EH (cell line): ENCODE data around the gene FMN1.

ENCODE experiments used
- DNase-seq: peaks from one replicate; pipeline ENCODE4 v3.0.0-alpha.2; 2015; ENCODE audit warnings: low read depth

The FMN1 gene

DNA sequence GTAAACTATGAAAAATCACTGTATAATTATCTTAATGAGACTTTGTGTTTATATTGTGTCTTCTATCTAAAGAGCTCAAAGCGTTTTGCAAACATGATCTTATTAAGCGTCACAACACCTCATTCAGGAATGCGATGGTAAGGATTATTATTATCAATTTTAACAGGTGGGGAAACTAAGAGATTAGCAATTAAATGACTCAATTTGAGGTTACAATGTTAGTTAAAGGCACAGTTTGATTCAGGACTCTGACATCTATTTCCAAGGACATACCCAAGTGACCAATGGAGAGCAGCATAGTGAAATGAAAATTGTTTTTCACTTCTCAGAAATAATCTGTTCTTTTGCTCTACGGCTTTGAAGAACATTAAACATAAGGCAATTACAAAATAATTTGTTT lies 74.6 kb downstream of the FMN1 start:
- no peak for DNase-seq

DNA sequence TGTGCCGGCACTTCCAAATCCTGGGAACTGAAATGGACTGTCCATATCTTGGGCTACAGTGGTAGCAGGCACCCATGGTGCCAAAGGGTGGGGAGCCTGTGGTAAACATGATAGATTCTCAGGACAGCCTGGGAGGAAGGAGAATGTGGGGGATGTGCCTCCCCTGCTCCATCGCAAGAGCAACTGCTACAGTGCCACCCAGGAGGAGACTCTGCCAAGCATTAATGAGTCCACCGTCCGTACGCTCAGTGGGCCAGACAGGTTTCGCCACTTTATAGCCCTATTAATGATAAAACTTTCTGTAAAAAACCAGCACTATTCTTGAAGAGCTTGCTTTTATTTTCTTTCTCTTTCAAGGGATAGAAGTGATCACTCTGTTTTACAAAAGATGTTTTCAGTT lies 75.2 kb downstream of the FMN1 start:
- DNase-seq, result no peak

DNA sequence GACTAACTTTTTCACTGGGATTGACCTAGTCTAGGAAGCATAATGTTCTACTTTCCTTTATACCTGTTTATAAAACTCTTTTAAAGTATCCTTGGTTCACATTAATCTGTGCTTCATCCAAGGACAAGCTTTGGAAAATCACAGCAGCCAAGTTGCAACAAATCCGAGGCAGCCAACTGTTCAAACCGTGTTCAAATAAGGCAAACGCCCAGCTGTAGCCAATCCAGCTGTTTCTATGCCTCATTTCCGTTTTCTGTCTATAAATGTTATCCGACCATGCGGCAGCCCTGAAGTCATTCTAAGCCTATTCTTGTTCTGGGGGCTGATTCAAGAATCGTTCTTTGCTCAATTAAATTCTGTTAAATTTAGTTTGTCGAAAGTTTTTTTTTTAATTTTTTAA lies 78.3 kb downstream of the FMN1 start:
- no peak for DNase-seq

DNA sequence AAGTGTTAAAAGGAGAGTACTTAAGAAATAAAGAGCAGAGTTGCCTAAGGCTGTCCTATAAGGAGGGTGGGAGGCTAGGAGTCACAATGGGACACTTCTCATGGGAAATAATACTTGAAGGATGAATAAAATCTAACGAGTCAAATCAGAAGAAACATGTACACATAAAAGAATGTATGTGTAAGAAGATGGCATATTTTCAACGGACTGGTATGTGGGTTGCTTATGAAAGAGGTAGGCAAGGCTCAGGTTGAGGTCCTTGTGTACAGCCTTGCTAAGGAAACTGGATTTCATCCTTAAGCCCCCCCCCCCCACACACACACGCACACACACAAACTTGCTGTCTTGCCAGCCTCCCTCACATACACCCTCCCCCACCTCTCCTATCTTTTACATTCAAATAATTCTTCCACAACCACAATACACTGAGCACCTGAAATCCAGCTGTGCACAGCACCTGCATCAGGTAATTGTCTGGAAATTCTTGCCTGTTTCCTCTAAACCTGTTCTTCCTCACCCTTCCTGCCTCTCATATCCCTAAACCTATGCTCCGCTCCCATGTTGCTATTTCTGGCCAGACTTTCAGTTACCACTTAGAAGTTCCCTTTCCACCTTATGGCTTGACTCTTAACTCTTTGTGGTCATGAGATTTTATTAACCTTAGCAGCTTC lies 79.2 kb downstream of the FMN1 start:
- DNase-seq, result no peak

DNA sequence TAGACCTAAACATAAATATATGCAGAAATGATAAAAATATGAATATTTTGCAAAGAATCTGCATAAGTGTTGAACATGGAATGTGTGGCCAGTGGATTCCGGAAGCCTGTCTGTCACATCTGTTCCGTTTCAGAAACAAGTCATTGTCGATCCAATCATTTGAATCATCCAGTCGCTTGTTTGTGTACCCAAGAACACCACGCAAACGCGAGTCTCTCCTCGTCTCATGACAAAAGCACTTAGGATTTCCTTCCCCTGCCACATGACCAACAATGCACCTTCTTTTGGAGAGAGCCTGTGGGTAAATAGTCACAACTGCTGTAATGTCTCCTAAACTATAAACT lies 80.2 kb downstream of the FMN1 start:
- DNase-seq, result no peak

DNA sequence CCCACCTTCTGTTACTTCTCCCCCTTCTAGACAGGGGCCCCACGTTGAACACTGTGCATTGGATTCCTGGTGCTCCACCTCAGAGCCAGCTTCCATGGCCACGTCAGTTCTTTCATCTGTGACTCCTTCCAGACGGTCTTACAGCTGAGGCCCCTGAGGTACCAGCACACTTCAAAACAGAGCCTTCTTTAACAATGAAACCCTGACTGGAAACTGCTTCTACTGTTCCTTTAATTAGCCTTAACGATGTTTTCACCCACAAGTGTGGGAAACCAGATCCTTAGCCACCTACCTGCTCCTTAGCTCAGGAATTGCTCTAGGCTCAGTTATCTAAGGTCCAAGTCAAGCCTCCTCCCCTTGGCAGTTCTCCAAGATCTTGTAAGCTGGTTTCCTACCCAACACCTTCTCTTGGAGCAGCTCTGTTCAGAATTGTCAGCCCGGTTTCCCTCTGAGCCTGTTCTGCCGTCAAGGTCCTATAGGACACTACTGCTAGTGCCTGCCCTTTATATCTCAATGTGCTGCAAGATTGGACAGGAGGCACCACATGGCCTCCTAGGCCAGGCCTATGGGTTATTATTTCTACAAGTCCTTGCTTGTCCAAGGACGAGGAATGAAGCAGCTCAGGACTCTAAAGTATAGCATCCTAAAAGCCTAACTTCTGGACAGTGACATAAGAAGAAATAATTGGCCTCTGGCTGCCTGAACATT lies 80.7 kb downstream of the FMN1 start:
- no peak for DNase-seq

DNA sequence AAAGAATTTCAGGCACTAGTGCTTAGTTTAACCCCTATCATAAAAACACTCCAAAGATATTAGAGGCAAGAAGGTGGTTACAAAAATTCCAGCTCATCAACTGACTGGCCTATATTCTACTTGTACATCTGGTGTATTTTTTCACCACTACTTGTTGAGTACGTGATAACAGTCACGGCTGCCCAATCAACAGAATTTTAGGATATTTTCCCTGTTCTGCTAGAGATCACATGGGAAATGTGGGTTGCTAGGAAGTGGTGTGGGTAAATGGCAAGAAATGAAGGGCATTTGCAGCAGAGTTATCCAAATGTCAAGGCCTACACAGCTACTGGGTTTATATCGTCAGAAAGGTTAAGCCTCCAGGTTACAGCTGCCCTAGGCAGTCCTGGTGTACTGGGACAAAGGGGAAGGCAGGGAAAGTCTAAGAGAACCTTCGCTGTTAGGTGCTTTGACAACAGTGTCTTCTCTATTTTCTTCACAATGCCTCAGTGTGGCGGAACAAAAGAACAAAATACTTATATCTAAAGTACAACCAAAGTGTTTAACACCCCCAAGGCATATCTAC lies 81.9 kb downstream of the FMN1 start:
- no peak for DNase-seq

DNA sequence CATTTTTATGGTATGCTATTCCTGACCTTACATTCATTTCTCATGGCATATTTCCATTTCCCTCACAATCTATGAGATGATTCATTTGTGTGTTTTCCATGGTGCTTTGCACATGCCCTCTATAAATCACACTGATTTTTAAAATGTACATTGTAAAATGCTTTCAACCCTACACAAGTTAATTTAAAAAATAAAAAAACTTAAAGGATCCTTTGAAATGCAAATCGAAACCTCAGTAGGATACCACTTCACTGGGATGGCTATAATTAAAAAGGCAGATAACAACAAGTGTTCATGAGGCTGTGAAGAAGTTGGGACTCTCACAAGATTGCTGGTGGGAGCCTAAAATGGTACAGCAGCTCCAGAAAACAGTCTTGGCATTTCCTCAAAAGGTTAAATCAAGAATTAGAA lies 83.5 kb downstream of the FMN1 start:
- peak; percentile 68 for DNase-seq

DNA sequence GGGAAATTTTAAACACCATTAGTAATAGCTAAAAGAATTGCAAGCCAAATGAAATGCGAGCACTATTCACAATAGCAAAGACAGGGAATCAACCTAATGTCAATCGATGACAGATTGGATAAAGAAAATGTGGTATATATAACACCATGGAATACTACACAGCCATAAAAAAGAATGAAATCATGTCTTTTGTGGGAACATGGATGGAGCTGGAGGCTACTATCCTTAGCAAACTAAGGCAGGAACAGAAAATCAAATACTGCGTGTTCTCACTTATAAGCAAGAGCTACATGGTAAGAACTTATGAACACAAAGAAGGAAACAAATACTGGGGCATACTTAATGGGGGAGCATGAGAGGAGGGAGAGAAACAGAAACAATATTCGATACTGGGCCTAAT lies 85.2 kb downstream of the FMN1 start:
- no peak for DNase-seq

DNA sequence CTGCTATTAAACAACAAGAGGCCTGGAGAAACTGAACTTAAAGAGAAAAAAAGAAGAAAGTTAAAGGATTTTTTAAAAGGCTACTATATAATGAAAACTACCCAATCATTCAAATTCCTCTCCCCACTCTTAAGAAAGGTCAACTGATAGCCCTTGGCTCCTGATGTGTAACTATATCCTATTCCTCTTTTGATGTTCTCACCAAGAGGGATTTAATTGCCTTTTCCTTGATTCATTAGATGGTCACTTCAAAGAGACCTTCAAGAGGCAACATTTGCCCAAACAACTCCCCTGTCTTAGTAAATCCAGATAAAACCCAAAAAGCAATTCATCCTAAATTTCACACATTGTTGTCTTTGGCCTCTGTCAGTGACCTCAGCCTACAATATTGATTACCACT lies 86.0 kb downstream of the FMN1 start:
- DNase-seq, result no peak

DNA sequence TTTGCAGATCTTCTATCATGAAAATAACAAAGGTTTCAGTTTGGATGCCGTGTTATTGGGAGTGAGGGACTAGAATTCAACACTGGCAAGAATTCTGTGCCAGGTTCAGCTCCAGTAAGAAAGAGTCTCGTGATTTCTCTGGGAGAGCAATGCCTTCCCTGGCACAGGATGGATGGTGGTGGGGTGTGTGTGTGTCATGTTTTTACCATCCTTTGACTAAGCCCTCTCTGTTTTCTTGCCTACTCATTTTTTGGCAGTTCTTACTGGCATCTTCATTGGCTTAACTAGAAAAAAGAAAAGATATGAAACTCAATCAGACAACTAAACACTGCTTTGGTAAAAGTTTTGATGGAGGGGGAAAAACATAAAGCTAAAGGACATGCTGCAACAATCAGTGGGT lies 86.6 kb downstream of the FMN1 start:
- DNase-seq, result peak; percentile 61

DNA sequence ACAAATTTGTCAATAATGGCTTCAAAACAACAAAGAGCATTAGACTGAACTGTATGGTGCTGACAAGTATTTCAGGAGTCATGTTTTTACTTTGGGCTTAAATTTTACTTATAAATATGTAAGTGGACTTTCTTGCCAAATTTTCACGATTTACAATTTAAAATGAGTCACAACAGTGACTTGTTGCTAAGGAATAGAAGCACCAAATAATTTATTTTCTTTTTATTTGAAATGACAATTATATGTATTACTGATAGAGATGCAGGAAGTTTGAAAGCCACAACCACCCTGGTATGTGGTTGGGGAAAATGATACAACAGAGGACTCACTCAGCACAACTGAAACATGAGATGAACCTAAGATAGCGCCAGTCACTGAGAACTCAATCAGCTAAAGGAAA lies 90.3 kb downstream of the FMN1 start:
- DNase-seq, result peak; percentile 94

DNA sequence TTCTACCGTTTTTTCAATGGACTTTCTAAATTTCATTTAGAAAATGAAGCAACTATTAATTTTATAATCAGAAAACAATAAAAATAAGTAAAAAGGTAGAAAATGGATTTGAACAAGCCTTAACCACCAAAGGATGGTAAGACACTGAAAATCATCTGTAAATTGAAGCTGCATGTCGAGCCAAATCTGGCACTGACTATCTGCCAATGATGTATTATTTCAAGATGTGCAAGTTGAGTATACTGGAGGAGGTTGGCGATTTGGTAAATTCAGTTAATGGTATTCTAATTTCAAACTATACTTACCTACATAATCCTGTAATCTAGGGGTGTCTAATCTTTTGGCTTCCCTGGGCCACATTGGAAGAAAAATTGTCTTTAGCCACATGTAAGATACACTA lies 93.5 kb downstream of the FMN1 start:
- DNase-seq, result no peak

DNA sequence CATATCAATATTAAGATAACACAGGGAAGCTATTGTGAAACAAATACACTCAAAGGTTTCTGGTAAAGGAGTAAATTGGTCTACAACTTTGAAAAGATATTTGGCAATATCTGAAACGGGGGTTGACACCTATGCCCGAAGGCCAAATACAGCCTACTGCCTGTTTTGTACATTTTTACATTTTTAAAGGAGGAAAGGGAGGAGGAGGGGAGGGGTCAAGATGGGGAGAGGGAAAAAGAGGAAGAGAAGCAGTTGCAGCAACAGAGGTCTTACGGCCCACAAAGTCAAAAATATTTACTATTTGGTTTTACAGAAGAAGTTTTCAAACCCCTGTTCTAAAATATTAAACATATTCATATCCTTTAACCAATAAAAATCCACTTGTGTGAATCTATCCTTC lies 94.2 kb downstream of the FMN1 start:
- no peak for DNase-seq

DNA sequence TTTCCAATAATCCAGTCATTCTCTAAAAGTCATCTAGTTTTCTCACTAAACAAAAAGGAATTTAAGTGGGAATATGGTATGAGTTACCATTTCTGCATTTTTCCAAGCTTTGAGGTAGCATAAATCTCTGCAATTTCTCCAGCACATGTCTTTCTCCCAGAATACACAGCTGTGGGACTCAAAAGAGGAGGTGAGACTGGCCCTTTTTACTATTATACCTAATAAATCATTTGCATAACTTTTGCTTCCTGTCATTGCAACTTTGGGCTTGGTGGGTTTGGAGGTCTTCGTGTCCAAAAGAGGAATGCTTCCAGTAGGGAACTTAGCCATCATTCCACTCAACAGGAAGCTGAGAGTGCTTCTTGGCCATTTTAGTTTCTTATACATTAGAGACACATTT lies 94.8 kb downstream of the FMN1 start:
- DNase-seq, result no peak

DNA sequence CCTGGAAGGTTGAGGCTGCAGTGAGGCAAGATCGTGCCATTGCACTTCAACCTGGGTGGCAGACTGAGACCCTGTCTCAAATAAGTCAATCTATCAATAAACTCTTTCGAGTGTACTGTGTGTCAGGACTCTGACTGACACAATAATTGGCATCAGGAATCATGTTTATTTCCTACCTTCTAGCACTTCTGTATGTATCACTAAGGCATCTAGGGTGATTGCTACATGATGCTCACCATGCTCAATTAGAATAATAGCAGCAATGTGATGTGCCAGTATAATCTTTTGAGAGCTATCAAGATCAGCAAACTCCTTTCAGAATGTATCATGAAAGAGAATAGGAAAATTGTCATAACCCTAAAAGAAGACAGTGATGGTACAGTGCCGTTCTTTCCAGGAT lies 95.3 kb downstream of the FMN1 start:
- DNase-seq, result no peak

DNA sequence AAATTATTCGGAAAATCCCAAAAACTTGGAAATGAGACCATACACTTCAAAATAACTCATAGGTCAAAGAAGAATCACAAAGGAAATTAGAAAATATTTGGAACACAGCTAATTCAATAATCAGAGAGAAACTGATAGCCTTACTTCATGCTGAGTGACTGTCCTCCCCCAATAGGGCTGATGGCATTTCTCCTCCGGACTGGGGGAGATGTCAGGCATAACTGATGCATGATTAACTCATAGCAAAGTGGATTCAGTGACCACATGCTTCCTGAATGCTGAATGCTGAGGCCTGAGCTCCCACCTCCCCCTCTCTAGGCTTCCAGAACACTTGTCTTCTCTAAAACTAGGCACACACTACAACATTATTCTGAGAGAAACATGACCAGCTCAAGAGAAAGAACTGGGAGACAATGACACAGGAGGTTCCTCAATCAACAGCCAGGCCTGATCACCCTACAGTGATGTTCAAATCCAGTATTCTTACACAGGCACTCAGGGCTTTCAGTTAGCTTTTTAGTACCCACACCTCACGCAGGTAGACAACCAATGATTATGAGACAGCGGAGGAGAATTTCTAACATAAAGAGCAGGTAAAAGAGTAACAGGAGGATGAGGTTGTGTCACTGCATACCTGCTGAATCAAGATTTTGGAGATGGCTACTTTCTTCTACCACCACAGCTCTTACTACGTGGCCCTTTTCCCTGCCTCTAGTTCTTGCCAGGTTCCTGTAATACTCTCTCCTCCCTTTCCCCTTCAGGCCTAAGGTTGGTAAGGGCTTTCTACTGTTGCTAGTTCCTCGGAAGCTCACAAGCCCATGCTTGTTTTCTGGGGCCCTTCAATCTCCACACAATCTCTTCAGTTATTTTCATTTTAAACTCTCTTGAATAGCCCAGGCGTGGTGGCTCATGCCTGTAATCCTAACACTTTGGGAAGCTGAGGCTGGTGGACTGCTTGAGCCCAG lies 96.1 kb downstream of the FMN1 start:
- DNase-seq, result peak; percentile 95

DNA sequence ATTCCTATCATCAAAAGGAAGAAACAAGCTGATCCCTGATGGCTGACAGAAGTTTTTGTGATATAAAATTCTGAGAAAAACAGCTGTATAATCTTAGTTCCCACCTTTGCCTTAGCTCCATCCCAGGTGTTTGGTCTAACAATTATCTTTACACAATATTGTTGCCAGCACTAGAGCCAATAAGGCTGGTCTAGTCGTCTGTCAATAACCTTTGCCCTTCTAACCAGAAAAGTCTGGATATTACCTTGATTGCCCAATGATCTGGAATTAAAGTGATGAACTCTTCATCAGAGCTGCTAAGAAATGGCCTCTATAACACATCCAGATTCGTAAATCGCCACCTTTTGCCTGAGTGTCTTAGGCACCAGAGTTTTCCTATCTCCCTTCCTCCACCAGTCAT lies 98.4 kb downstream of the FMN1 start:
- DNase-seq, result no peak

DNA sequence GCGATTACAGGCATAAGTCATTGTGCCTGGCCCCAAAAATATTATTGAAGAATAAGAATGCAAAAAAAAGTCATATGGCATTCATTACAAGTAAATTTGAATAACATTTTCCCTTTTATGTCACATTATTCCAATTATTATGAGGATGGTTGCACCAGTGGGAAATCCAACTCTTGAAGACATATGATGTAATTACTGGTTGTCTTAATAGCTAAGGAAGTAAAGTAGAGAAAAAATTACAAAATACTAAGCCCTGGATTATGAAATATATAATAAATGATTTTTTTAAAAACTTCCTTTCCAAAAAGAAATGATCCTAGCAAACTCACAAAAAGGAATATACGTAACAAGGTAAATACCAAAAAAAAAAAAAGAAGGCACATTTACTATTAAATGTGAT lies 98.9 kb downstream of the FMN1 start:
- DNase-seq, result no peak

DNA sequence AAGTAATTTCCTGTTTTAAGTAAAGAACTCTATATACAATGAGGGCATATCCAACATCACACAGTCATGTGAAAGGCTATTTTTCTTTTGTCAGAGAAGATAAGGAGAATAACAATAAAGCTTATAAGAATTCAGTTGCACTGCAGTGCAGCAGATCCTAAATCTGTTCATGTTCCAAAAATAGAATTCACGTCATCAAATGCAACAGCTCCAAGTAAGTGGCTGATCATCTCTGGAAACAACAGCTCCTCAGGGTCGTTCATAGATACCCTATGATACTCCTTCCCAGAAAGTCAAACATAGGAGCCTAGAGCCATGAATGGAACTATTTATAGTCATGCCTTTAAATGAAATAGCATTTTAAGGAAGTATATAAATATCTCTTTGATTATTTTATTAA lies 100.2 kb downstream of the FMN1 start:
- peak; percentile 82 for DNase-seq

DNA sequence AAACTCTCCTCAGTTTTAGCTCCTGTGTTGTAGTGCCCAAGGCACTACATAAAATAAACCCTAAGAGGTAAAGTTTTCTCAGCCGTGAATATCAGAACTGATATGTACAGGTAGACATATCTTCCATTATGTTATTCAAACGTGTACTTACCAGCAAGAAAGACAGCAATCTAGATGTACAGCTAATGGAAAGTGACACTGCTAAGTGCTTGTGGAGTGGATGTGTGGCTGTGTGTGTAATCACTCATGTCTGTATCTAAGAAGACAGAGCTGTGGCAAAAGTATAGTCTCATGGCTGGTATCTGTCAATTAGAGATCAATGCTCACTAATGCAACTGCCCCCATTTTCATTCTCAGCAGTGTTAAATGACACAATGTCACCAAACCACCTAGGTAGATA lies 101.3 kb downstream of the FMN1 start:
- DNase-seq, result no peak

DNA sequence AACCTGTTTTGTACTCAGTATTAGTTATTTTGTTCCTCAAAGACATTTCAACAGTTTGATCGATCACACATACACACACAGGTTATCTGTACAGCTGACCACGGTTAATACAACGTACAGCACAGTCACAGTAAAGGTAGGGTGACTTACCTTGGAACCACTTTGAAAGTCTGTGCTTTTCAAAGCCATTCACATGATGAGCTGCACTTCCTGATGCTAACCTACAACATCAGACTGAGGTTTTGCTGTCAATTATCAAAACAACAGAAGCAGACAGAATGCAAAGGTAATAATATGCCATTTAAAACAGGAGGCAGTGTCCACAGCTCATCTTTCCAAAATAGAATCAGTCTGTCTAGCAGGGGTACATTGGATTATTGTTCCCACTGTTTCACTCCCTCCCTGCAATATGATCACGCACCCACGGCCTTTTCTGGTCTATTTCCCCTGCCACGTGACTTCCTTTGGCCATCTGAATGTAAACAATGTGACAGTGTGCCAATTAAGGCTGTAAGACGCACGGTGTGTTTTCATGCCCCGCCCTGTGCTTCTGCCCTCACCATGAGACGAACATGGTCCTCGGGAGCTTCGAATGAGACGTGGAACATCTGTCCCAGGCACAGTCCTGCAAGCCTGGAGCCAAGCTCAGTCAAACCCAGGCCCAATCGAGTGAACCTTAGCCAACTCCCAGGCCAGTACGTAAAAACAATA lies 102.4 kb downstream of the FMN1 start:
- no peak for DNase-seq
